Measurements from ENCODE around the gene ASXL2. TPM values are rescaled to one million over a fixed set of nuclear protein-coding genes. Genes with fewer than 3 reads are reported as not detected.

The ASXL2 gene
- total and polyA plus RNA-seq, 2 of the 13 experiments (the other 11 are each of a cell fraction or from before 2014, with no cell fraction given) = 12.1 to 19.2 TPM

DNA sequence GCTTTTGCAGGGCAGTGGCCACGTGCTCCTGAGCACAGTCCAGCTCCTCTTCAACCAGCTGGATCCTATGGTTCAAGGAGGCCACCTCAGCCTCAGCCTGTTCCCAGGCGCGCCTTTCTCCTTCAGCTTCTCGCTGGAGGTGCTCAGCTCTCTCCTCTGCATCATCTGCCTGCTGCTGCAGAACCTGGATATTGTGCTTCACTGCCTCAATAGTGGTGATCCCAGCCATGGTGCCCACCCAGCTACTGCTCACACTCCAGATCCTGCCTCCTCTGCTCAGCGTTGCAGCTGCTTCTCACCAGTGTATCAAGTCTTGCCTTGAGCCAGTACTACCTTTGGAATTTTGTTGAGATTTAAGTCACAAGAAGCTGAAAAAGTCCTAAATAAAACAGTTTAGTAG is 67.9 kb downstream of the ASXL2 start (continued):
- TF ChIP-seq, protein P1, sequence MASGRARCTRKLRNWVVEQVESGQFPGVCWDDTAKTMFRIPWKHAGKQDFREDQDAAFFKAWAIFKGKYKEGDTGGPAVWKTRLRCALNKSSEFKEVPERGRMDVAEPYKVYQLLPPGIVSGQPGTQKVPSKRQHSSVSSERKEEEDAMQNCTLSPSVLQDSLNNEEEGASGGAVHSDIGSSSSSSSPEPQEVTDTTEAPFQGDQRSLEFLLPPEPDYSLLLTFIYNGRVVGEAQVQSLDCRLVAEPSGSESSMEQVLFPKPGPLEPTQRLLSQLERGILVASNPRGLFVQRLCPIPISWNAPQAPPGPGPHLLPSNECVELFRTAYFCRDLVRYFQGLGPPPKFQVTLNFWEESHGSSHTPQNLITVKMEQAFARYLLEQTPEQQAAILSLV (CRISPR knock-in tag; IDR thresholded peaks at IDR 0.05; ENCODE audit: borderline replicate concordance) = 0 out of 2 replicates have a peak, but pooled peaks have one; percentile 2
- no peak for TF ChIP-seq ZKSCAN5 (CRISPR knock-in tag; IDR thresholded peaks at IDR 0.05)
- TF ChIP-seq, protein P2, sequence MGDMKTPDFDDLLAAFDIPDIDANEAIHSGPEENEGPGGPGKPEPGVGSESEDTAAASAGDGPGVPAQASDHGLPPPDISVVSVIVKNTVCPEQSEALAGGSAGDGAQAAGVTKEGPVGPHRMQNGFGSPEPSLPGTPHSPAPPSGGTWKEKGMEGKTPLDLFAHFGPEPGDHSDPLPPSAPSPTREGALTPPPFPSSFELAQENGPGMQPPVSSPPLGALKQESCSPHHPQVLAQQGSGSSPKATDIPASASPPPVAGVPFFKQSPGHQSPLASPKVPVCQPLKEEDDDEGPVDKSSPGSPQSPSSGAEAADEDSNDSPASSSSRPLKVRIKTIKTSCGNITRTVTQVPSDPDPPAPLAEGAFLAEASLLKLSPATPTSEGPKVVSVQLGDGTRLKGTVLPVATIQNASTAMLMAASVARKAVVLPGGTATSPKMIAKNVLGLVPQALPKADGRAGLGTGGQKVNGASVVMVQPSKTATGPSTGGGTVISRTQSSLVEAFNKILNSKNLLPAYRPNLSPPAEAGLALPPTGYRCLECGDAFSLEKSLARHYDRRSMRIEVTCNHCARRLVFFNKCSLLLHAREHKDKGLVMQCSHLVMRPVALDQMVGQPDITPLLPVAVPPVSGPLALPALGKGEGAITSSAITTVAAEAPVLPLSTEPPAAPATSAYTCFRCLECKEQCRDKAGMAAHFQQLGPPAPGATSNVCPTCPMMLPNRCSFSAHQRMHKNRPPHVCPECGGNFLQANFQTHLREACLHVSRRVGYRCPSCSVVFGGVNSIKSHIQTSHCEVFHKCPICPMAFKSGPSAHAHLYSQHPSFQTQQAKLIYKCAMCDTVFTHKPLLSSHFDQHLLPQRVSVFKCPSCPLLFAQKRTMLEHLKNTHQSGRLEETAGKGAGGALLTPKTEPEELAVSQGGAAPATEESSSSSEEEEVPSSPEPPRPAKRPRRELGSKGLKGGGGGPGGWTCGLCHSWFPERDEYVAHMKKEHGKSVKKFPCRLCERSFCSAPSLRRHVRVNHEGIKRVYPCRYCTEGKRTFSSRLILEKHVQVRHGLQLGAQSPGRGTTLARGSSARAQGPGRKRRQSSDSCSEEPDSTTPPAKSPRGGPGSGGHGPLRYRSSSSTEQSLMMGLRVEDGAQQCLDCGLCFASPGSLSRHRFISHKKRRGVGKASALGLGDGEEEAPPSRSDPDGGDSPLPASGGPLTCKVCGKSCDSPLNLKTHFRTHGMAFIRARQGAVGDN (CRISPR knock-in tag; IDR thresholded peaks at IDR 0.05) = peak; percentile 35; the same call in 1 of the 2 replicates
- TF ChIP-seq NONO (IDR thresholded peaks at IDR 0.05) = no peak
- TF ChIP-seq NONO (CRISPR knock-in tag; conservative IDR thresholded peaks at IDR 0.05) = no peak
- no peak for TF ChIP-seq MBNL3 (CRISPR knock-in tag; conservative IDR thresholded peaks at IDR 0.05)
- TF ChIP-seq ZNF678 (CRISPR knock-in tag; IDR thresholded peaks at IDR 0.05) = no peak
- TF ChIP-seq, protein P3, sequence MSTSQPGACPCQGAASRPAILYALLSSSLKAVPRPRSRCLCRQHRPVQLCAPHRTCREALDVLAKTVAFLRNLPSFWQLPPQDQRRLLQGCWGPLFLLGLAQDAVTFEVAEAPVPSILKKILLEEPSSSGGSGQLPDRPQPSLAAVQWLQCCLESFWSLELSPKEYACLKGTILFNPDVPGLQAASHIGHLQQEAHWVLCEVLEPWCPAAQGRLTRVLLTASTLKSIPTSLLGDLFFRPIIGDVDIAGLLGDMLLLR (CRISPR knock-in tag; IDR thresholded peaks at IDR 0.05) = no peak
- no peak for TF ChIP-seq HNRNPL (IDR thresholded peaks at IDR 0.05; ENCODE audit: low read depth, low read length)
- no peak for TF ChIP-seq ZNF34 (CRISPR knock-in tag; IDR thresholded peaks at IDR 0.05; ENCODE audit: borderline replicate concordance)
- TF ChIP-seq KAT7 (CRISPR knock-in tag; IDR thresholded peaks at IDR 0.05; ENCODE audit: borderline replicate concordance) = no peak
- TF ChIP-seq ZNF501 (CRISPR knock-in tag; IDR thresholded peaks at IDR 0.05) = 0 out of 2 replicates have a peak, but pooled peaks have one; percentile 19
- TF ChIP-seq ZNF562 (CRISPR knock-in tag; IDR thresholded peaks at IDR 0.05; ENCODE audit: borderline replicate concordance) = no peak
- TF ChIP-seq CEBPB (IDR thresholded peaks at IDR 0.05; ENCODE audit: borderline replicate concordance, low read depth, low read length) = no peak
- no peak for TF ChIP-seq ZNF773 (CRISPR knock-in tag; IDR thresholded peaks at IDR 0.05; ENCODE audit: borderline replicate concordance)
- TF ChIP-seq ZNF629 (CRISPR knock-in tag; conservative IDR thresholded peaks at IDR 0.05) = no peak
- TF ChIP-seq ZNF816 (CRISPR knock-in tag; IDR thresholded peaks at IDR 0.05; ENCODE audit: borderline replicate concordance) = no peak
- TF ChIP-seq, protein P4, sequence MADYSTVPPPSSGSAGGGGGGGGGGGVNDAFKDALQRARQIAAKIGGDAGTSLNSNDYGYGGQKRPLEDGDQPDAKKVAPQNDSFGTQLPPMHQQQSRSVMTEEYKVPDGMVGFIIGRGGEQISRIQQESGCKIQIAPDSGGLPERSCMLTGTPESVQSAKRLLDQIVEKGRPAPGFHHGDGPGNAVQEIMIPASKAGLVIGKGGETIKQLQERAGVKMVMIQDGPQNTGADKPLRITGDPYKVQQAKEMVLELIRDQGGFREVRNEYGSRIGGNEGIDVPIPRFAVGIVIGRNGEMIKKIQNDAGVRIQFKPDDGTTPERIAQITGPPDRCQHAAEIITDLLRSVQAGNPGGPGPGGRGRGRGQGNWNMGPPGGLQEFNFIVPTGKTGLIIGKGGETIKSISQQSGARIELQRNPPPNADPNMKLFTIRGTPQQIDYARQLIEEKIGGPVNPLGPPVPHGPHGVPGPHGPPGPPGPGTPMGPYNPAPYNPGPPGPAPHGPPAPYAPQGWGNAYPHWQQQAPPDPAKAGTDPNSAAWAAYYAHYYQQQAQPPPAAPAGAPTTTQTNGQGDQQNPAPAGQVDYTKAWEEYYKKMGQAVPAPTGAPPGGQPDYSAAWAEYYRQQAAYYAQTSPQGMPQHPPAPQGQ (CRISPR knock-in tag; IDR thresholded peaks at IDR 0.05; ENCODE audit: borderline replicate concordance) = no peak
- TF ChIP-seq ZNF350 (CRISPR knock-in tag; IDR thresholded peaks at IDR 0.05; ENCODE audit: borderline replicate concordance, low read depth) = no peak
- no peak for TF ChIP-seq MYC (CRISPR knock-in tag; IDR thresholded peaks at IDR 0.05; ENCODE audit: borderline replicate concordance)
- TF ChIP-seq YEATS4 (CRISPR knock-in tag; IDR thresholded peaks at IDR 0.05; ENCODE audit: borderline replicate concordance) = no peak
- no peak for TF ChIP-seq ZNF510 (CRISPR knock-in tag; IDR thresholded peaks at IDR 0.05; ENCODE audit: low read depth)
- TF ChIP-seq RFX3 (CRISPR knock-in tag; IDR thresholded peaks at IDR 0.05) = no peak
- no peak for TF ChIP-seq SETDB1 (CRISPR knock-in tag; IDR thresholded peaks at IDR 0.05; ENCODE audit: borderline replicate concordance)
- TF ChIP-seq KLF6 (CRISPR knock-in tag; IDR thresholded peaks at IDR 0.05) = no peak
